Superior temporal gyrus (tissue), 1 donor: ENCODE measurements around the gene CFAP61.
A peak's percentile ranks its signal among the peaks of the same experiment; 100 is the strongest.
"Not testable (repeated sequence)": the region's sequence is repeated elsewhere in the genome, so short reads cannot be mapped to it uniquely, and the experiment has no call there.

ENCODE experiments used
- DNase-seq: peaks from one replicate; pipeline ENCODE4 v3.0.0-alpha.2; 2016; ENCODE audit errors: extremely low spot score

The CFAP61 gene

GRCh38 chr20:20089018-20089417 lies 36.7 kb downstream of the CFAP61 start:
- DNase-seq: no peak

GRCh38 chr20:20089939-20090338 lies 37.6 kb downstream of the CFAP61 start:
- DNase-seq: no peak

GRCh38 chr20:20092827-20093226 lies 40.5 kb downstream of the CFAP61 start:
- DNase-seq: no peak

- no peak for DNase-seq
These were observed 42.1 kb downstream of the CFAP61 start for GRCh38 chr20:20094410-20094809.

DNA sequence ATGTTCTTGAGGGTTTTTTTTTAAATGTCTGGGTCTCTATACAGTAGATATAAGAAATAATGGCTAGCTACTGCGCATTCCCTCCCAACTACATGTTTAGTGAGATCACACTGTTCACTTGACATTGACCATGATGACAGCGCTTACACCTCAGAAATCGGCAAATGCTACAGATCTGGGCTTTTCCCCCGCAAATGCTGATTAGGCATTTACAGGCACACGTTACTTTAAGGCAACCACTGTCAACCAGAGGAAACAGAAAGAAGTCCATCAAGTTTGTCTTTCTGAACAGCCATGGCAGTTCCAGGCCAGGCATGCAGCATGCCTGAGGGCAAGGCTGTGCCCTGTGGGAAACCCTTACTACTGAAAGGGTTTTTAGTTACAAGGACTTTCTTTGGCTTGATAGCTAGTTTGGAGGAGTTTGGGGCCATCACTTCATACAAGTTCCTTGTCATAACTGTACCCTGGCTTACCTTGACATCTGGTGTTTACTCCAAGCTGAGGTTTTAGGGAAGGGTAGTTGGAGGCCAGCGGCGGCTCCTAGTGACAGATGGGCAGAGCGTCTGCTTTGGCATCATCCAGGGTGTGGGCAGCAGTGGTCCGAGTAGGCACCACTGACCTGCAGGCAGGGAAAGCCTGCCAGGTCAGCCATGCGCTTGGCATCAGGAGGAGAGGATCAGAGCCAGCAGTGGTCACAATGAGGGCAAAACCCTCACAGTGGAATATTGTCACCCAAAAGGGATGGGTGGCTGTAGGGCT lies 43.0 kb downstream of the CFAP61 start:
- DNase-seq: no peak

GRCh38 chr20:20096421-20096820 lies 44.1 kb downstream of the CFAP61 start:
- peak; percentile 30 for DNase-seq

DNA sequence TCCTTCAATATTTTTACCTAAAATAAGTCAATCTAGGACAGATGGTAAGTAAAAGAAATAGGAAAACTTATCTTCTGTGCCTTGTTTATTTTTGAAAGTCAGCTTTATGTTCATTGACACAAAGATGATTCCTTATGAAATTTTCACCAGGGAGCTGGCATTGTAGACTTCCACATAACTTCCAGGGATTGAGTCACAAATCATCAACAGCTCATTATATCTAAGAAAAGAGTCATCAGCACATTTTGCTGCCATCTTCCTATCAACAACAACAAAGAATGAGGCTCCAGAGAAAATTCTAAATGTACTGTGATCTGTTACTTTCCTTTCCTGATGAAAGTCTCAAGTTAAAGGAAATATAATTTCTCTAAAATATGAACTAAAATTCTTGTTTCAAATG lies 48.5 kb downstream of the CFAP61 start:
- DNase-seq: no peak

DNA sequence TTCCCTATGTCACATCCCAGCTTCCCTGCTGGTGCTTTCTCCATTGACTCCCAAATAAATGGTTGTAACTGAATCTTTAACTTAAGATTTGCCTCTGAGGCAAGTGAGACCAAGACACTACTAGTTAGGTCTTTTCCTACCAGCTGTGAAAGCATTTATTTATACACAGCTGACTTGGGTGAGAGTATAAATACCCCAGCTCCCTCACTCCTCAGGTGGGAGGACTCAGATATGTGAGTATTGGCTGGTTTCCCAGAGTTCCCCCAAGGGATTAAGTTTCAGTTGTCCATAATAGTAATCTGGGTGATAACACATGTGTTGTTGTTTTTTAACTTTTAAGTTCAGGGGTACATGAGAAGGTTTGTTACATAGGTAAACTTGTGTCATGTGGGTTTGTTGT lies 49.8 kb downstream of the CFAP61 start:
- no peak for DNase-seq

- no peak for DNase-seq
These were observed 50.5 kb downstream of the CFAP61 start for GRCh38 chr20:20102716-20103258.

DNA sequence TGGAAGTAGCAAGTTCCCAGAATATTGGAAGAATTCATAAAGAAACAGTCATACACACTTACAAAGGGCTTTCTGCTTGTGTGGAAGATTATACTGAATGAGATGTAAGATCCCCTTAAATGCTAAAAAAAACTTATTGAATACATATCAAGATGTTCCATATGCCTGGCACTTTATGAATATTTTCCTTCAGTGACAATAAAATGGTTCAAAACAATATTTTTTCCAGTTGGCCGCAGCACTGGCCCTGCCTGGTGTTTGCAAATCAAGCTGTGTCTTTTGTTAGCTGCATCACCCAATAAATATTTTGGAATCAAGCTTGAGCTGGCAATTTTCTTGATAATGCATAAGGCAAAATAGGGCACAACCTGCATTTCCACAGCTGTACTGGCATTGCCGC lies 51.2 kb downstream of the CFAP61 start:
- no peak for DNase-seq

DNA sequence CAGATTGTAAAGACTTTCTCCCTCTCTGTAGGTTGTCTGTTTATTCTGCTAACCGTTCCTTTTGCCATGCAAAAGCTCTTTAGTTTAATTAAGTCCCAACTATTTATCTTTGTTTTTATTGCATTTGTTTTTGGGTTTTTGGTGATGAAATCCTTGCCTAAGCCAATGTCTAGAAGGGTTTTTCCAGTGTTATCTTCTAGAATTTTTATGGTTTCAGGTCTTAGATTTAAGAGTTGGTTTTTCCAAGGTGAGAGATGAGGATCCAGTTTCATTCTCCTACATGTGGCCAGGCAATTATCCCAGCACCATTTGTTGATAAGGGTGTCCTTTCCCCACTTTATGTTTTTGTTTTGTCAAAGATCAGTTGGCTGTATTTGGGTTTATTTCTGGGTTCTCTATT lies 70.9 kb downstream of the CFAP61 start:
- not testable (repeated sequence) for DNase-seq

GRCh38 chr20:20130399-20130798 lies 78.1 kb downstream of the CFAP61 start:
- no peak for DNase-seq

DNA sequence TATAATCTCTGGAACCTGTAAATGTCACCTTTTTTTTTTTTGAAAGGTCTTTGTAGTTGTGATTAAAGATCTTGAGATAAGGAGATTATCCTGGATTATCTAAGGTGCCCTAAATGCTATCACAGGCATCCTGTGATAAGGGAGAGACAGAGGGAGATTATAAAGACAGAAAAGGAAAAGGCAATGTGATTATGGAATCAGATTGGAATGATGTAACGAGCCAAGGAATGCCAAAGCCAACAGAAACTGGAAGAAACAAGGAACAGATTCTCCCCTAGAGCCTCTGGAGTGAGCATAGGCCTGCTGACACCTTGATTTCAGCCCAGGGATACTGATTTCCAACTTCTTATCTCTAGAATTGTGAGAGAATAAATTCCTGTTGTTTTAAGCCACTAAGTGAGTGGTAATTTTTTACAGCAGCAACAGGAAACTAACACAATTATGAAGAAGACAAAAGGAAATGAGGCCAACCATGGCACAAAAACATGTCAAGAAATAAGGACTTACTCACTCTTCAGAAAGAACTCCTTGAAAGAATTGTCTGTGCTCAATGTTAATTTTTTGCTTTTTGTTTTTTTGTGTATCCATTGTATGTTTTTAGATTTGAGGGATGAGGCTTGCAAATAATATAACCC lies 82.7 kb downstream of the CFAP61 start:
- no peak for DNase-seq

- no peak for DNase-seq
These were observed 84.0 kb downstream of the CFAP61 start for GRCh38 chr20:20136313-20136712.

DNA sequence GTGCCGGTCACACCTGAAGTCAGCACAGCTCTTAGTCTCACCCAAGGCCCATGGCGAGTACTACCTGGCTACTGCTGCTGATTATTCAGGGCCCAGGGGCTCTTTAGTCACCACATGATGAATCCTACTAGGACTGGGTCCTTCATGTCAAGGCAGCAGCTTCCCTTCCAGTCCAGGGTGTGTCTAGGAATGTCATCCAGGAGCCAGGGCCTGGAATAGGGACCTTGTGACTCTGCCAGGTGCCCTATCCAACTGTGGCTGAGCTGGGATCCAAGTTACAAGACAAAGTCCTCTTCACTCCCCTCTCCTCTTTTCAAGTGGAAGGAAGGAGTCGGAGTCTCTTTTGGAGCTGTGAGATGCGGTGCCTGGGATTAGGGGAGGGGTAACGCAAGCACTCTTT lies 85.5 kb downstream of the CFAP61 start:
- no peak for DNase-seq

GRCh38 chr20:20138301-20139064 lies 86.2 kb downstream of the CFAP61 start:
- DNase-seq: no peak

GRCh38 chr20:20139403-20139802 lies 87.1 kb downstream of the CFAP61 start:
- DNase-seq: no peak

DNA sequence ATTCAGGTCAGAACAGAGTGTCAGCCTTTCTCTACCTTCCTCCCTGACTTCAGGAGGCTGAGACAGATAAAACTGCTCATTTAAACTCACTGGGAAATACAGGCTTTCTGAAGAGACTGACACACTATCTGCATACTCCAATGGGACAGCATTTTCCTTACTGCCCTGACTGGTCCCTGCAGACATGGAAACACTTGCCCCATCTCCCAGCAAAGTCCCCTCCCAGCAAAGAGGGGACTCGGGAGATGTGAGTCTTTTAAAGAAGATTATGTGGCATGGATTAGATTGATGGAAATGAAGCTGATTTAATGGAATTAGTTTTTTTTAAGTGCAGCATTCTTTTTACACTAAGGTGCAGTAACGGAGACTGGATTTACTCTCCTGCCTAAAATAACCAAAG lies 90.8 kb downstream of the CFAP61 start:
- DNase-seq: no peak

DNA sequence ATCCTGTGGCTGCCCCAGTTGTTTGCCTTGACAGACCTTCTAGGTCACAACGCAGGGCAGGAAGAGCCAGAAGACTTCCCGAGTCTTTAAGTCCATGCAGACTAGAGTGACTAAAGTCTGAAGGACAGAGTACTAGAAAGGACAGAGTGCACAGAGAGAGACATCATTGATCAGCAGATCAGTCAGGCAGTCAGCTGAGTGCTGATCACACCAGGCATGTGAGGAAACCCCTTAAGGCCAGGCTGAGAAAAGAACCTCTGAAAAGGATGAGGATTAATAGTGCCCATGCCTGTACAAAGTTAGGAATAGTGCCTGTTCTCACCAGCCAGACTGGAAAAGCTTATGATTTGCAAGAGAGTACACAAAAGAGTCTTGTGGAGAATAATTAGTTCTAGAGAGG lies 91.3 kb downstream of the CFAP61 start:
- no peak for DNase-seq

- DNase-seq: no peak
These were observed 96.4 kb downstream of the CFAP61 start for GRCh38 chr20:20148779-20149178.

GRCh38 chr20:20150241-20150640 lies 97.9 kb downstream of the CFAP61 start:
- no peak for DNase-seq

- DNase-seq: no peak
These were observed 108.2 kb downstream of the CFAP61 start for GRCh38 chr20:20160520-20160919.

- DNase-seq: no peak
These were observed 109.3 kb downstream of the CFAP61 start for GRCh38 chr20:20161611-20162010.
